ENCODE results near the gene SLC35G3.
"Not testable (repeated sequence)": the region's sequence is repeated elsewhere in the genome, so short reads cannot be mapped to it uniquely, and the experiment has no call there.

The SLC35G3 gene

DNA sequence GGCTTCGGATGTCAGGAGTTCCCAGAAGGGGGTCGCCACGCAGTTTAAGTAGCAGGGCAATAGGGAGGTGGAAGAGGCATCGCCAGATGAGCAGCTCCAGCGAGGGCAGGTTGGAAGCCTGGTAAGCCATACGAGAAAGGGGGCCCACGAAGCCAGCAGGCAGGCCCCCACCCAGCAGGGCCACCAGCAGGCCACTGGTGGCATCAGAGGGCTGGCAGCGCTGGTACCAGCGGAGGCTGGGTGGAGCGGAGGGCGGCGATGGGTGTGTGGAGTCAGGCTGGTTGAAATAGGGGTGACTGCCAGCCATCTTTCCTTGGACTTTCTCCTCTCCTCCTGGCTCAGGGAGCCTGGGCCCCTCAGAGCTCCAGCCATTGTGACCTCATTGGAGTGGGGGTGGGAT, at the start of gene SLC35G3:
Gene SLC35G3 (minus strand): TSS at position 393 of the 400 bp plus-strand sequence. CDS start 86 bp downstream, at position 307.
- not testable (repeated sequence) for DNase-seq (ENCODE audit: low read depth)

DNA sequence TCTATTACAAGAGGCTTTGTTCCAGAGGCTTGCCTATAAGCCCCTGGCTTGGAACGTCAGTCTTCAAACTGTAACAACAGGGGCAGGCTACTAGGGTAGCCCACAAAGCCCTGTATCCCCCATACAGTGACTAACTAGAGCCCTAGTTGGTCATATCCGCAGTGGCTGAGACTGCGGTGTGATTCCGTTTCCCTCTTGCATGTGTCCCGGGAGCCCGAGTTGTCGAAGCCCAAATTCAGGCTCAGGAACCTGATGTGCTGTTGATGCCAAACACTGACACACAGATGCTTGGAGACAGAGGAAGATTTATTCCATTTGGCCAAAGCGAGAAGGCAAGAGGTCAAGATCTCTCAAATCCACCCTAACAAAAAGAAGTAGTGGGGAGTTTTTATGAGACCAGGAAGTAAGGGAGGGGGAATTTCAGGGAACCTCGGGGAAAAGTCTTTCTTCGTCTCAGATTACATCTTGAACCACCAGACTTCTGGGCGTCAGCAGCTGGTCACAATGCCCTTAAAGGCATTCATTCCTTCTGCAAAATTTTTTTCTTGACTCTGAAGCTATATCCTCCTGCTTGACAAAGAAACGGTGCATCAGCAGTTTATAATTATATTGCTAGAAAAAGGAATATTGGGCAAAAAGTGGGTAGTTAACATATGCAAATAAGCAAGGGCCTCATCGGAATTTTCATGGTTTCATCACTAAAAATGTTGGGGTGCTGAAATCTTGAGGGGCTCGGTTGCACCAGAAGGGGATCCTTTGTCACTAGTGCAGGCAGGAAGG, 49.6 kb upstream of the SLC35G3 start:
- DNase-seq (ENCODE audit: low read depth) = no peak

DNA sequence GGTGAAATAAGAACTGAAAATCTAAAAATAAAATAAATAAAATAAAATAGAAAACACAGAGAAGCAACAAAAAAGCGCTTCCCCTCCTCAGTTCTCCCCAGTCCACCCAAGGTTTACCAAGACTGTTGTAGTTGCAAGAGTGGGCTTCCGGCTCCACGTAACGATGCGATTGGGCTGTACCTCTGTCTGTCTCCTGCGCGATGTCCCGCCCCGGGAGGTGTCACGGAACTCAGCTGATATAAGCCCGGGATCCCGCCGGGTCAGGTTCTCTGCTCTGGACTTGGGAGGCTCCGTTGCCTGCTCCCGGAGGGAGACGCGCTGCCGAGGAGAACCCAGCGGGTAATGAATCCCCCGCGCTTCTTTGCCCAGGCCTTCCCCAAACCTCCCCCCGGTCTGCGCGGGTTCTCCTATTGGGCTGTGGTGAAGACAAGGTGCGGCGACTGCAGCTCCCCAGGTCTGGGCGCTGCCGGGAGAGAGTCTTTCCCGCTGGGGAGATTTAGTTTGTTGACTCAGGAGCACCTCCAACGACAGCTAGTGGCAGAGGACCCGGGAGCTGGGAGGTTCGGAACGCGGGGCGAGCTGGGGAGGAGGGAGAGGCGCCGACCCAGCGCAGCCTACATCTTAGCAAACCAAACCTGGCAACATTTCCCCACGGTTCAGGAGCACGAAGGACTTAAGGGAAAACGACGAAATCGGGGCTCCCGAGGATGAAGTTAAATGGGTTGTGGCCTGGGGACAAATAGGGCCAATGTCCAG, 48.8 kb upstream of the SLC35G3 start, which contains the start of gene SLFN5:
Gene SLFN5 (plus strand): TSS at position 268 of the 756 bp plus-strand sequence. CDS start 15,619 bp downstream, outside the sequence.
- peak; percentile 59 for DNase-seq (ENCODE audit: low read depth)

DNA sequence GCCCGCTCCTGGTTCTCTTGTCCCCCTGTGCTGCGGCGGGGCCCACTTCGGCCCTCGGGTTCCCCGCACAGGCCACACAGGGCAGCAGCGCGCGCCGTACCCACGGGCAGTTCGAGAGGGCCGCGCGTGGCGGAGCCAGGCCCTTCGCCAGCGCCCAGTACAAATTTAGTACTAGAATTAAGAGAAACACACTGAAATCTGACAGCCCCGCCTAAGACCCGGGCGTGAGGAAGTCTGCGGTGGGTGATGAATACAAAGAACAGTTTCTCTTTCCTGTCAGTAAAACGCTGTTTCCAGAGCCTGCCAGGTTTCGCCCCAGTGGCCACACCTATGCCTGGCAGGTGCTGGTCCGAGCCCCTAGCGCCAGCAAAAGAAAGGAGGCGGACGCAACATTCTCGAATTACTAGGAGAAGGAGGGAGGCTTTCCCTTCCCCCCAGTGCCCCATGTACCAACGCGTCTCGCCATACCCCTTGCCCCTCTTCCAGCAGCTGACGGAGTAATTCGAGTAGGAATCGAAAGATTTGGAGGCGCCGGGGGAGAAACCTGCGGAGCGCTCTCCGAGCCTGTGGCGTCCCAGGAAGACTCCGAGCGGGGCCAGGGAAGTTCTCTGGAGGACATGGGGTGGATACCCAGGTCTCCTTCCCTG, 48.1 kb upstream of the SLC35G3 start:
- DNase-seq (ENCODE audit: low read depth) = no peak

DNA sequence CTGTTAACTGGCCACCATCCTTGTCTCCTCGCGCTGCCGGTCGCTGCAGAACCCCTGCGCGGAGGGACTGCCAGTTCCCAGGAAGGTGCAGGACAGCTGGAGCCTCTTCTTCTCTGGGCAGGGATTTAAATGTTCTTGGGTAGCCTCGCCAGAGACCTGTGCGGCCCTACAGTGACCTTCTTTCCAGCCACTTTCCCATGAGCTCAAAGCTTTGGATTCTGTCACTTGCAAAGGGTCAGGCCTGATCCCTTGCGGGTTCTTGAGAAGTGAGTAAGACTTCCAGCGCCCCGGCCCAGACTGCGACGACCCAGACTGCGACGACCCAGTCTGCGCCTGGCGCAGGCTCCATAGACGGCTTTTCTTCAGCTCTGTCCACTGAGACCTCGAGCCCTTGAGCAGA, 47.3 kb upstream of the SLC35G3 start:
- no peak for DNase-seq (ENCODE audit: low read depth)

DNA sequence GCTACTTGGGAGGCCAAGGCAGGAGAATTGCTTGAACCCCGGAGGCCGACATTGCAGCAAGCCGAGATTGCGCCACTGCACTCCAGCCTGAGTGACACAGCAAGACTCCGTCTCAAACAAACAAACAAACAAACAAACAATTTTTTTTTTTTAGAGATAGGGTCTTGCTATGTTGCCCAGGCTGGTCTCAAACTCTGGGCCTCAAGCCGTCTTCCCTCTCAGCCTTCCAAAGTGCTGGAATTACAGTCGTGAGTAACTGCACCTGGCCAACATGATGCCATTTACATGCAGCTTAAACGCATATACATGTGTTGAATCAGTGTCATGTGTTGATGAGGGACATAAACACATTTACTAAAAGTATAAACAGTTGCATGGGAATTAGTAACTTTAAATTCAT, 46.7 kb upstream of the SLC35G3 start:
- DNase-seq (ENCODE audit: low read depth) = no peak

DNA sequence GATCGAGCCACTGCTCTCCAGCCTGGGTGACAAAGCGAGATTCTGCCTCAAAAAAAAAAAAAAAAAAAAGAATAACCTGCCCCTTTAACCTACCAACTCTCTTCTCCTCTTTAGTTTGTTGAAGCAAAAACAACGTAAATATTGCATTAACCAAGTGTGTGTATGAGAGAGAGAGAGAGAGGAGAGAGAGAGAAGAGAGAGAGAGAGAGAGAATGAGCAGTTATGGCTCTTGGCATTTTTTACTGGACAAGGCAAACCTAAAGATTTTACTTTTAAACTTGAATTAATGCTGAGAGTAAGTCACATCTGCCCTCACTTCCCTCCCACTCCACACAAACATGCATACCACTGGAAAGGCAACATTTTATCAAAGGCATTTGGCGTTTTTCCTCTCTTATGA, 45.6 kb upstream of the SLC35G3 start:
- no peak for DNase-seq (ENCODE audit: low read depth)

DNA sequence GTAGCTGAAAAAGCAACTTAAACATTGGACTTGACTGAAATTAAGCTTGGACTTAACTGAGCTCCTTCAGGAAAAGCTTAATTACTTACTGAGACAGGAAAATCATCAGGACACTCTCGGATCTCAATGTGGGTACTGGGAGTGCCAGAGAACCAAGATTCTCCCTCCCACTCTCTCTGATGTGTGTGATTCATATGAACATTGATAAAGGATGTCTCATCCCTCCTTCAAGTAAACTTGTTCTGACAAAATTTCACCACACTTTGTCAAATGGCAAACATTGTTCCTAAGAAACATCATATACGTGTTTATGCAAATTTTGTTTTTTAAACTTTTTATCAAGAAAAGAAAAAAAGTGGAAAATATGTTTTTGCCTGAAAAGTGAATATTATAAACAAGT, 44.6 kb upstream of the SLC35G3 start:
- no peak for DNase-seq (ENCODE audit: low read depth)

DNA sequence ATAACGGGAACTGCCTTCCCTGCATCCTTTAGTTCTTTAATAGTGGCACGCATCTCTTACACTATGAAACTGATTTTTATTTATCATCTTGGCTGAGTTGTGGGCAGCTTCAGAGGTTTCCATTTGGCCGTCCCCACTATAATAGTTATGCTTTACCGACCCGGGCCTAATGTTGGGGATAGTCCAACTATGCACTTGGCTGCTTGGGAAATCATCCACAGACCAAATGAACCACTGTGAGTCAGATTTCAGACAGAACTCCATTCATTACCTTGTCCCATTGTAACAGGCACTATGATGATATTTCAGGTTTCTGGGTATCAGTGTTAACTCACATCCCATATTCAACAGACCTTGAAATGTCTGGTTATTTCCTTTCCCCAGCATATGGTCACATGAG, 42.6 kb upstream of the SLC35G3 start:
- DNase-seq (ENCODE audit: low read depth) = no peak

DNA sequence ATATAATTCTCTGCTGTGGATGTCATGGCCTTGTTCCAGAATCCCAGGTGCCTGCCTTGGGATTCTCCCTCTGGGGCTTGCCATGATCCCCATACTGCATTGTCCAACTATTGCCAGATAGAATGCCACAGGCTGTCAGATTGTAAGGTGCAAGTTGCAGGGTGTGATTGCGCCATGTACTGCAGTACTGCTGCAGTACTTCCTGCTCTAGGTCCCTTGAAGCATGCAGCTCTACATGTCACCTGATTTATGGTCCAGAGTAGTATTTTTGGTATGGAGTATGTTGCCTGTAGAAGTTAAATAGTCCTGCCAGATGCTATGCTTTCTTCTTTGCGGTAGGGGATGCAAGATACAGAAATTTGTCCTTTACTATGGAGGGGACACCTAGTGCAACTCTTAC, 41.7 kb upstream of the SLC35G3 start:
- no peak for DNase-seq (ENCODE audit: low read depth)

DNA sequence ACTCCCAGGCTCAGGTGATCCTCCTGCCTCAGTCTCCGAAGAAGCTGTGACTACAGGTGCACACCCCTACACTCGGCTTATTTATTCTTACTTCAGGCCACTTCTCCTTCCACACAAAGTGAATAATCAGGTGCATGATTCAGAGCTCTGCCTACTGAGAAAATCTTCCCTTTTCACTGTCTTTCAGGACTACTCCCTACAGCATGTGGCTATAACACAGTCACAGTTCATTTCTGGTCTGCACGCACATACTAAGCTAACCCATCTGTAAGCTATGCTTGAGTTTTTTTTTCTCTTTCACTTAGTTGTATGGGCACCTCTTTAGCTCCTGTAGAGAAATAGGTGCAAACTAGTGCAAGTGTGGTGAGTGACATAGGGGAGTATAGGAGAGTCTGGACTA, 41.1 kb upstream of the SLC35G3 start:
- DNase-seq (ENCODE audit: low read depth) = no peak

DNA sequence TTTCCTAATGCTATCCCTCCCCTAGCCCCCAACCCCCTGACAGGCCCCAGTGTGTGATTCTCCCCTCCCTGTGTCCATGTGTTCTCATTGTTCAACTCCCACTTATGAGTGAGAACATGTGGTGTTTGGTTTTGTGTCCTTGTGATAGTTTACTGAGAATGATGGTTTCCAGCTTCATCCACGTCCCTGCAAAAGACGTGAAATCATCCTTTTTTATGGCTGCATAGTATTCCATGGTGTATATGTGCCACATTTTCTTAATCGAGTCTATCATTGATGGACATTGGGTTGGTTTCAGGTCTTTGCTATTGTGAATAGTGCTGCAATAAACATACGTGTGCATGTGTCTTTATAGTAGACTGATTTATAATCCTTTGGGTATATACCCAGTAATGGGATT, 40.1 kb upstream of the SLC35G3 start:
- not testable (repeated sequence) for DNase-seq (ENCODE audit: low read depth)

DNA sequence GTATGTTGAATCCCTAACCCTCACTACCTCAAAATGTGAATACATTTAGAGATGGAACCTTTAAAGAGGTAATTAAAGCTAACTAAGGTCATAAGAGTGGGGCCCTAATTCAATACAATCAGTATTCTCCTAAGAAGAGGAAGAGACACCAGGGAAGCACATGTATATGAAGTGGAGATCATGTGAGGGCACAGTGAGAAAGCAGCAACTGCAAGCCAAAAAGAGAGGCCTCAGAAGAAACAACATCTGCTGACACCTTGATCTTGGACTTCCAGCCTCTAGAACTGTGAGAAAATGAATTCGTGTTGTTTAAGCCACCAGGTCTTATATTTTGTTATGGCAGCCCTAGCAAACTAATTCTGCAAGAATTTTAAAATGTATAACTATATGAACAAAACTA, 35.4 kb upstream of the SLC35G3 start:
- DNase-seq (ENCODE audit: low read depth) = no peak

DNA sequence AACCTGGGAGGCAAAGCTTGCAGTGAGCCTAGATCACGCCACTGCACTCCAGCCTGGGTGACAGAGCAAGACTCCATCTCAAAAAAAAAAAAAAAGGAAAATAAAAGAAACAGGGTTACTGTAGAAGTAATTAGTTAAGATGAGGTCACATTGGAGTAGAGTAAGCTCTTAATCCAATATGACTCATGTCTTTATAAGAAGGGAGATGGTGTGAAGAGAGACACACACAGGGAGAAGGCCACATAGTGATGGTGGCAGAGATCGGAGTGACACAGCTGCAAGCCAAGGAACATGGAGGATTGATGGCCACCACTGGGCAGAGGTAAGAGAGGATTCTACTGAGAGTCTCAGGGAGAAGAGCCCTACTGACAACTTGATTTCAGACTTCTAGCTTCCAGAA, 33.4 kb upstream of the SLC35G3 start:
- no peak for DNase-seq (ENCODE audit: low read depth)

DNA sequence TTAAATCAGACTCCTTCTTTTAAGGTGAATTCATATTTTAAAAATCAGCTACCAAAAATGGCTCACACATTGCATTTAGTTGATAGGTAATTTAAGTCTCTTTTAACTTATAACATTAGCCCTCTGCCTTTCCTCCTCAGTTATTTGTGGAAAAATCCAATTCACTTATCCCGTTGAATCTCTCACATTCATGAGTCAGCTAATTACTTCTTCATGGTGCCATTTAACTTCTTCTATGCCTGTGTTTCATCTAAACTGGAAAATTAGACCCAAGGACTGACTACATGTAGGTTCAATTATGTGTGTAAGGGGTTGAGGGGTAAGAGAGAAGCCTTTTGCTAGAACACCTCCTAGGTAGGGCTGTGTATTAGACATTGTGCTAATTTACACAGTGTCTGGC, 30.2 kb upstream of the SLC35G3 start:
- no peak for DNase-seq (ENCODE audit: low read depth)

DNA sequence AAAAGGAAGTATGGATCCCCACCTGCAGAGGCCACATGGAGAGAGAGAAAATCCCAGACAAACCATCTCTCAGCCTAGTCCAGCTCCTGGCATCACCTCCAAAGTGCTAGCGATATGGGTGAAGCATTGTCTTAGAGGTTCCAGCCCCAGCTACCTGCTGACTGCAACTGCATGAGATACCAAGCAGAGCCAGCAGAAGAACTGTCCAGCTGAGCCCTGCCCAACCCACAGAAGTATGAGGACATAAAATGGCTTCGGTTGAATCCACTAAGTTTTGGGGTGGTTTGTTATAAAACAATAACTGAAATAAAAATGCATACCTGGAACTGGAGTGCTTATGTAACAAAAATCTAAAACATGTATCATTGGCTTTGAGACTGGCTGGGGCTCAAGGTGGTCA, 28.3 kb upstream of the SLC35G3 start:
- DNase-seq (ENCODE audit: low read depth) = no peak

DNA sequence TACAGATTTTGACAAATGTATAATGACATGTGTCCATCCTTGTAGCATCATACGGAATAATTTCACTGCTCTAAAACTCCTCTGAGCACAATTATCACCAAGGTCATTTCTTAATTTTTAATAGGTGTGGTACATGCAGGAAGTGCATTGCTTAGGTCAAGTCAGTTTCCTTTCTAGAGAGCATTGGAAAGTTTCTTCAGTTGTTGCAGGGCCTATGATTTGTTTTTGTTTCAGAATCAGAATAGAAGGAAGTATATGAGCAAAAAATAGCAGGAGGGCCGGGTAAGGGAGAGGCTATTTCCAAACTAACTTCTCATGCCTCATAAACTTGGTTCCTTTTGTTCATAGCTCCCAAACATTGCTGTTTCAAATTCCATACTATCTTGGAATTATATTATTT, 24.7 kb upstream of the SLC35G3 start:
- DNase-seq (ENCODE audit: low read depth) = no peak

DNA sequence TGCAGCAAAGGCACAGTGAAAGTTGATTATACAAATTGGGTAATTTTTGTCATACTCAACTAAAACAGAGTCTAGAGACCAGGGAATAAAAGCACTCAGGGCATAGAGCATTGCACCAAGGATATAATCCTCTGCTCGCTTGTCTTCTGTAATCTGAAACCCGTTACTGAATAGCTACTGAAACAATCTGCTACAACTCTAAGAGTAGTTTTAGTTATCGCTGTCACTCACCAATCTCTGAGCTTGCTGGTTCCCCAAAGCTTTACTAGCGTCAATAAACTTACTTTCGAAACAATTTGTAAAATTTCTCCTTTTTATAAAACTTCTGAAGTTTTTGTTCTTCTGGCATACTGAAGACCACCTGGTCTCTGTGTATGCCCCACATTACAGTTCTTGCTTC, 22.9 kb upstream of the SLC35G3 start:
- no peak for DNase-seq (ENCODE audit: low read depth)

DNA sequence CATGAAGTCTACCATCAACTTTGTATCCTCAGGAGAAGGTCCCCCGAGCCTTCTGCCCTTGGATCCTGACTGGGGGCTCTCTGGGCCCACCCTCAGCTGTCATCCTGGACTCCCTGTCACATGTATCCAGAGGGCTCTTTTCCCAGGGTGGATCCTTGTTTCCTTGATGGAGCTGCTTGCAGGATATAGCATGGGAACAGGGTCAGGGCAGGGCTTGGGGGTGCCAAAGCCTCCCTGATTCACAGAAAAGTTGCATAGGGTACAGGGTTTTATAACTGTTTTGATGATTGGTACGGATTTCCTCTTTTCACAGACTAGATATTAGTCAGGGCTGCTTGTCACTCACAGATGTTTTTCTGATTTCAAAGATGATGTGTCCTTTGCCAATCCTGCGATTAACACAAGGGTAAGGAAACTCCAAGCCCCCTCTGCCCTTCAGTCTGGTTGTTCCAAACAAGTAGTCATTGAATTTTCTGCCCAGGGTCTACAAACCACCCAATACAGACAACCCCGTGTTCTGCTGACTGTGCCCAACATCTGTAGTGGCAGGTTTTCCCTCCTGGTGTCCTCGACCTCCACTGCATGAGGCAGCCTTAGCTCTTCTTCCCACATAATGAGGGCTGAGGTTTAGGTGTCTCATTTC, 20.6 kb upstream of the SLC35G3 start:
- DNase-seq (ENCODE audit: low read depth) = no peak

DNA sequence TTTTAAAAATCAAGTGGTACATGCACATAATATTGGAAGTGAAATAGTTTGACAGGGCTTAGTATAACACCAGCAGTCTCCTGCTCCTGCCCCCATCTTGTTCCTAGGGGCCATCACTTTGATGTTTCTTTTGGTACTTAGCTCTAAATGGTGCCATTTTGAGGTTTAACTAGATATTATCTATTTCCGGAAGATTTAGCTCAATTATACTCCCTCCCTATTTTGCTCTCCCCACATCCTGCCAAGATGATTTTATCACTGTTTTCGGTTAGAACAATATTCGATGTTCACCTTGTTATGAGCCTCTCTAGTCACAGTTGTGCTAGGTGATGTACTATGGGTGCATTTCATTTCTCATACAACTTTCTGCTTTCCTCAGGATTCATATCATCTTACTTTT, 20.0 kb upstream of the SLC35G3 start:
- DNase-seq (ENCODE audit: low read depth) = no peak

DNA sequence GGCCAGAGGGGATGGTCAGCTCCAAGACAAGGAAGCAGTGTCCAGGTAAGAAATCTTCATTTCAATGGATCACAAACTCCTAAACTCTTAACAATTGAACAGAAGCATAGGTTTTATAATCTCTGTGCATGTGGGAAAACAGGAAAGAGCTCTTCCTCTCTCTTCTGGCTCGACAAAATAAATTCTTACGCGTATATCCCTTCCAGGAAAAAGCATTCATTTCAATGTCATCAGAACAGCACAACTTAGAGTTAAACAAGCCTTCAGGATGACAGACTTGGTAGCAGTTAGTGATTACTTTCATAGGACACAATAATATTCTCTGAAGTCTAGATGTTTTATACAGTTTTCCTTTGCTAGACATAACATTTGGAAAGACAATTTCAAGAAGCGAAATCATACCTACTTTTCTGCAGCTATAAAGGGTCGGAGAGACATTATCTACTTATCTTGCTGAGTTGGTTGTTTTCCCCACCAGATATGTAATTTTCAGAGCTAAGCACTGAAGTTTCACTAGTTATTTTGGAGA, 19.3 kb upstream of the SLC35G3 start:
- DNase-seq (ENCODE audit: low read depth) = no peak

DNA sequence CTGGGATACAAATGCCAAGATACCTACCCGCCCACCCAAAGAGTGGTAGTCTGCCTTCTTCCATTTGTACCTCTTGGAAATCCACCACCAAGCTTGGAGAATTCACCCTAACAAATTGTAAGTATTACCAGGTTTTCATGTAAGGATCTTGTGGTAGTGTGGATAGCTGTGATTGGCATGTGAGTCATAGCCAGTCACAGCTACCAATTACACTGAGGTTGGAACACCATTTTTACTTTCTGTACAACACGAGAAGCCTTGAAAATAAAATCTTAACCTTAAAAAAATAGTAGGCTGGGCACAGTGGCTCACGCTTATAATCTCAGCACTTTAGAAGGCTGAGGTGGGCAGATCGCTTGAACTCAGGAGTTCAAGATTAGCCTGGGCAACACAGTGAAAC, 18.5 kb upstream of the SLC35G3 start:
- DNase-seq (ENCODE audit: low read depth) = no peak

Measured in HS-27A (cell line).